Ishikawa (cell line): ENCODE measurements around the gene VAMP1.

Experiments used
- CEBPB ChIP-seq: IDR thresholded peaks from 2 replicates; pipeline ENCODE4 v1.6.1; 2012
- CREB1 ChIP-seq: IDR thresholded peaks from 2 replicates; pipeline ENCODE4 v1.6.1; 2012; ENCODE audit warnings: low read depth
- EGR1 ChIP-seq: IDR thresholded peaks from 2 replicates; pipeline ENCODE4 v1.6.1; 2012
- EP300 ChIP-seq: IDR thresholded peaks from 2 replicates; pipeline ENCODE4 v1.6.1; 2012; ENCODE audit warnings: borderline replicate concordance
- FOXM1 ChIP-seq: IDR thresholded peaks from 2 replicates; pipeline ENCODE4 v1.6.1; 2012; ENCODE audit warnings: low read depth, borderline replicate concordance
- MAX ChIP-seq: IDR thresholded peaks from 2 replicates; pipeline ENCODE4 v1.6.1; 2012
- NFIC ChIP-seq: IDR thresholded peaks from 2 replicates; pipeline ENCODE4 v1.6.1; 2012
- RAD21 ChIP-seq: IDR thresholded peaks from 2 replicates; pipeline ENCODE4 v1.6.1; 2012; ENCODE audit warnings: low read depth
- REST ChIP-seq: IDR thresholded peaks from 2 replicates; pipeline ENCODE4 v1.6.1; 2012; ENCODE audit warnings: low read depth, mild to moderate bottlenecking
- TAF1 ChIP-seq: IDR thresholded peaks from 2 replicates; pipeline ENCODE4 v1.6.1; 2012; ENCODE audit warnings: low read depth, mild to moderate bottlenecking
- TCF12 ChIP-seq: IDR thresholded peaks from 2 replicates; pipeline ENCODE4 v1.6.1; 2012; ENCODE audit warnings: low read depth
- TEAD4 ChIP-seq: IDR thresholded peaks from 2 replicates; pipeline ENCODE4 v1.6.1; 2012
- USF1 ChIP-seq: IDR thresholded peaks from 2 replicates; pipeline ENCODE4 v1.6.1; 2012
- YY1 ChIP-seq: IDR thresholded peaks from 2 replicates; pipeline ENCODE4 v1.6.1; 2012; ENCODE audit warnings: low read depth
- ZBTB7A ChIP-seq: IDR thresholded peaks from 2 replicates; pipeline ENCODE4 v1.6.1; 2012; ENCODE audit warnings: low read depth

The VAMP1 gene

GRCh38 chr12:6435961-6436715 is 34.3 kb downstream of the VAMP1 start:
- TF ChIP-seq TAF1, result no peak
- TF ChIP-seq YY1, result no peak
- TF ChIP-seq REST, result no peak
- TF ChIP-seq TEAD4, result no peak
- no peak for TF ChIP-seq NFIC
- no peak for TF ChIP-seq ZBTB7A
- no peak for TF ChIP-seq CREB1
- no peak for TF ChIP-seq CEBPB
- TF ChIP-seq MAX, result no peak
- TF ChIP-seq EGR1, result no peak
- no peak for TF ChIP-seq USF1

- TF ChIP-seq TAF1, result no peak
- TF ChIP-seq FOXM1, result no peak
- no peak for TF ChIP-seq REST
- no peak for TF ChIP-seq MAX
- no peak for TF ChIP-seq TEAD4
These were observed 36.0 kb downstream of the VAMP1 start for GRCh38 chr12:6434205-6435140.

- no peak for TF ChIP-seq EP300
- TF ChIP-seq CEBPB, result no peak
- TF ChIP-seq CREB1, result no peak
- TF ChIP-seq NFIC, result no peak
- TF ChIP-seq TEAD4, result no peak
- no peak for TF ChIP-seq REST
- TF ChIP-seq MAX, result no peak
- no peak for TF ChIP-seq TCF12
- TF ChIP-seq EGR1, result no peak
- TF ChIP-seq USF1, result no peak
- no peak for TF ChIP-seq YY1
- TF ChIP-seq TAF1, result no peak
- TF ChIP-seq FOXM1, result no peak
- no peak for TF ChIP-seq RAD21
- no peak for TF ChIP-seq ZBTB7A
These were observed 37.5 kb downstream of the VAMP1 start for GRCh38 chr12:6432991-6433390.
